ENCODE measurements around the gene STRC. TPM values are rescaled to one million over a fixed set of nuclear protein-coding genes. Genes with fewer than 3 reads are reported as not detected.
A peak's percentile ranks its signal among the peaks of the same experiment; 100 is the strongest.
"Not testable (repeated sequence)": the region's sequence is repeated elsewhere in the genome, so short reads cannot be mapped to it uniquely, and the experiment has no call there.

Gene STRC
- total and polyA plus RNA-seq, 4 experiments from 2014 or later = 2.4 to 2.8 TPM; not detected in 2

- H3K27me3 Mint-ChIP-seq; H3K9me3 ChIP-seq (ENCODE audit: control insufficient read depth in 1 of 2, low read length in 2 of 2); H3K4me1 Mint-ChIP-seq; intact Hi-C loops (cut with micrococcal nuclease); DNase-seq; H3K36me3 Mint-ChIP-seq; H3K27ac ChIP-seq (ENCODE audit: low read depth, low read length); H3K36me3 ChIP-seq (ENCODE audit: insufficient read depth, low read length); POLR2A ChIA-PET (ENCODE audit: partially characterized antibody); CTCF ChIA-PET (ENCODE audit: partially characterized antibody); H3K9me3 Mint-ChIP-seq; H3K4me3 ChIP-seq (ENCODE audit: low read length in 2 of 2); H3K27me3 ChIP-seq (ENCODE audit: insufficient read depth, low read length); H3K4me1 ChIP-seq (ENCODE audit: insufficient read depth, low read length); H3K27ac Mint-ChIP-seq; H3K4me3 Mint-ChIP-seq: not testable (repeated sequence)
These were observed 55.8 kb downstream of the STRC start for GRCh38 chr15:43562753-43563152.

GRCh38 chr15:43552986-43553385, 65.6 kb downstream of the STRC start:
- Mint-ChIP-seq H3K27me3 (no peaks in the 10 kb centered on the region), H3K9me3 (no peaks in the 10 kb centered on the region), H3K36me3 (peaks cover 18 to 20% of the 10 kb centered on the region in 2 donors), H3K4me3 (no peak overlapping the region), H3K4me1 (no peaks in the 10 kb centered on the region), H3K27ac (no peak overlapping the region)
- Histone ChIP-seq H3K27ac (ENCODE audit: low read depth, low read length) (no peak overlapping the region), H3K27me3 (ENCODE audit: insufficient read depth, low read length) (no peaks in the 10 kb centered on the region), H3K4me1 (ENCODE audit: insufficient read depth, low read length) (no peaks in the 10 kb centered on the region), H3K9me3 (ENCODE audit: control insufficient read depth in 1 of 2, low read length in 2 of 2) (no peaks in the 10 kb centered on the region), H3K36me3 (ENCODE audit: insufficient read depth, low read length) (no peaks in the 10 kb centered on the region), H3K4me3 (ENCODE audit: low read length in 2 of 2) (no peak overlapping the region)
- ChIA-PET CTCF (ENCODE audit: partially characterized antibody) (no interaction called here), POLR2A (ENCODE audit: partially characterized antibody) (no interaction called here)
- intact Hi-C loops (cut with micrococcal nuclease) = no loop called here
- DNase-seq = no peak

GRCh38 chr15:43552256-43552655, 66.3 kb downstream of the STRC start:
- Histone ChIP-seq H3K4me1 (ENCODE audit: insufficient read depth, low read length) (no peaks in the 10 kb centered on the region), H3K4me3 (ENCODE audit: low read length in 2 of 2) (no peak overlapping the region), H3K9me3 (ENCODE audit: control insufficient read depth in 1 of 2, low read length in 2 of 2) (no peaks in the 10 kb centered on the region), H3K36me3 (ENCODE audit: insufficient read depth, low read length) (no peaks in the 10 kb centered on the region), H3K27ac (ENCODE audit: low read depth, low read length) (no peak overlapping the region), H3K27me3 (ENCODE audit: insufficient read depth, low read length) (no peaks in the 10 kb centered on the region)
- H3K27me3 Mint-ChIP-seq = no peaks in the 10 kb centered on the region
- CTCF ChIA-PET (ENCODE audit: partially characterized antibody) = no interaction called here
- DNase-seq = no peak
- peaks cover 14 to 19% of the 10 kb centered on the region in 2 donors for H3K36me3 Mint-ChIP-seq
- POLR2A ChIA-PET (ENCODE audit: partially characterized antibody) = no interaction called here
- H3K9me3 Mint-ChIP-seq = peaks cover 0 to 4% (median 0%) of the 10 kb centered on the region in 8 donors
- H3K4me3 Mint-ChIP-seq = no peak overlapping the region
- H3K27ac Mint-ChIP-seq = no peak overlapping the region
- intact Hi-C loops (cut with micrococcal nuclease) = no loop called here
- no peaks in the 10 kb centered on the region for H3K4me1 Mint-ChIP-seq

GRCh38 chr15:43550527-43551363, 67.9 kb downstream of the STRC start:
- no peaks in the 10 kb centered on the region for H3K9me3 ChIP-seq (ENCODE audit: control insufficient read depth in 1 of 2, low read length in 2 of 2)
- H3K4me1 ChIP-seq (ENCODE audit: insufficient read depth, low read length) = no peaks in the 10 kb centered on the region
- peak overlapping the region in 1 of 7 donors; percentile 57 for H3K27ac Mint-ChIP-seq
- peaks cover 13 to 15% of the 10 kb centered on the region in 2 donors for H3K36me3 Mint-ChIP-seq
- H3K27me3 ChIP-seq (ENCODE audit: insufficient read depth, low read length) = no peaks in the 10 kb centered on the region
- H3K4me3 Mint-ChIP-seq = no peak overlapping the region
- no peak overlapping the region for H3K4me3 ChIP-seq (ENCODE audit: low read length in 2 of 2)
- no peaks in the 10 kb centered on the region for H3K27me3 Mint-ChIP-seq
- no peak for DNase-seq
- intact Hi-C loops (cut with micrococcal nuclease) = no loop called here
- no peaks in the 10 kb centered on the region for H3K4me1 Mint-ChIP-seq
- no peak overlapping the region for H3K27ac ChIP-seq (ENCODE audit: low read depth, low read length)
- peaks cover 0 to 4% (median 0%) of the 10 kb centered on the region in 8 donors for H3K9me3 Mint-ChIP-seq
- ChIA-PET CTCF (ENCODE audit: partially characterized antibody) (no interaction called here), POLR2A (ENCODE audit: partially characterized antibody) (no interaction called here)
- H3K36me3 ChIP-seq (ENCODE audit: insufficient read depth, low read length) = no peaks in the 10 kb centered on the region

Other genes starting within 250 kb of the STRC start
- gene ZSCAN29, start 247.8 kb downstream of the STRC start, total RNA-seq = 10 to 100 TPM; 34.8 to 36.4 TPM
- 1 to 10 TPM; 1.4 to 7.6 TPM for gene ZSCAN29, start 247.8 kb downstream of the STRC start, polyA plus RNA-seq
- 10 to 100 TPM; 23.6 to 23.9 TPM for gene TUBGCP4, start 247.7 kb downstream of the STRC start, total RNA-seq
- gene TUBGCP4, start 247.7 kb downstream of the STRC start, polyA plus RNA-seq = 10 to 100 TPM; 10.2 to 12.1 TPM
- gene TP53BP1, start 125.6 kb downstream of the STRC start, total RNA-seq = 10 to 100 TPM; 40.6 to 46.3 TPM
- gene TP53BP1, start 125.6 kb downstream of the STRC start, polyA plus RNA-seq = 10 to 100 TPM in 1 of 2 donors, 1 to 10 TPM in 1; 2.7 to 10.5 TPM
- gene MAP1A, start 101.2 kb downstream of the STRC start, total RNA-seq = under 1 TPM; 0.33 to 0.35 TPM
- gene MAP1A, start 101.2 kb downstream of the STRC start, polyA plus RNA-seq = 1 to 10 TPM in 1 of 2 donors, under 1 TPM in 1; 0.10 to 1.8 TPM
- 10 to 100 TPM; 55.2 to 66.6 TPM for gene PPIP5K1, start 28.6 kb downstream of the STRC start, total RNA-seq
- gene PPIP5K1, start 28.6 kb downstream of the STRC start, polyA plus RNA-seq = 1 to 10 TPM; 4.4 to 7.4 TPM
- gene CKMT1B, start 24.8 kb downstream of the STRC start, total RNA-seq = not detected
- not detected for gene CKMT1B, start 24.8 kb downstream of the STRC start, polyA plus RNA-seq
- gene CATSPER2, start 30.0 kb upstream of the STRC start, total RNA-seq = 10 to 100 TPM; 11.4 to 12.8 TPM
- under 1 TPM in 1 of 2 donors, not detected in 1; 0.96 TPM for gene CATSPER2, start 30.0 kb upstream of the STRC start, polyA plus RNA-seq
- gene CKMT1A, start 75.1 kb upstream of the STRC start, total RNA-seq = not detected
- not detected for gene CKMT1A, start 75.1 kb upstream of the STRC start, polyA plus RNA-seq
- 100 to 1,000 TPM; 232 to 248 TPM for gene PDIA3, start 127.6 kb upstream of the STRC start, total RNA-seq
- gene PDIA3, start 127.6 kb upstream of the STRC start, polyA plus RNA-seq = 100 to 1,000 TPM; 391 to 411 TPM
- gene ELL3, start 158.2 kb upstream of the STRC start, total RNA-seq = 1 to 10 TPM; 1.3 to 1.8 TPM
- 1 to 10 TPM; 1.1 to 2.6 TPM for gene ELL3, start 158.2 kb upstream of the STRC start, polyA plus RNA-seq
- 100 to 1,000 TPM; 564 to 596 TPM for gene SERF2, start 173.5 kb upstream of the STRC start, total RNA-seq
- 1,000 to 10,000 TPM; 1,674 to 1,994 TPM for gene SERF2, start 173.5 kb upstream of the STRC start, polyA plus RNA-seq
- under 1 TPM in 1 of 2 experiments, not detected in 1; 0.25 TPM for gene SERINC4, start 181.4 kb upstream of the STRC start, total RNA-seq
- gene SERINC4, start 181.4 kb upstream of the STRC start, polyA plus RNA-seq = 1 to 10 TPM in 1 of 2 donors, under 1 TPM in 1; 0.70 to 3.4 TPM
- 10 to 100 TPM; 23.6 to 24.6 TPM for gene HYPK, start 181.8 kb upstream of the STRC start, total RNA-seq
- gene HYPK, start 181.8 kb upstream of the STRC start, polyA plus RNA-seq = 10 to 100 TPM; 10.2 to 15.2 TPM
- 10 to 100 TPM; 24.9 to 25.9 TPM for gene MFAP1, start 205.9 kb upstream of the STRC start, total RNA-seq
- gene MFAP1, start 205.9 kb upstream of the STRC start, polyA plus RNA-seq = 10 to 100 TPM in 1 of 2 donors, 1 to 10 TPM in 1; 5.4 to 22.5 TPM
- 10 to 100 TPM; 17.2 TPM for gene WDR76, start 208.2 kb upstream of the STRC start, total RNA-seq
- 10 to 100 TPM in 1 of 2 donors, 1 to 10 TPM in 1; 8.7 to 12.2 TPM for gene WDR76, start 208.2 kb upstream of the STRC start, polyA plus RNA-seq